C4-2B (cell line): Measurements from ENCODE around the gene AHNAK.

ENCODE experiments used
- CTCF ChIP-seq: fragments of 450-650 bp; conservative IDR thresholded peaks from 2 replicates; pipeline ENCODE4 v1.5.1; 2017; ENCODE audit warnings: mild to moderate bottlenecking
- ZFX ChIP-seq: fragments of 450-650 bp; IDR thresholded peaks from 2 replicates; pipeline ENCODE4 v1.6.1; 2017

- TF ChIP-seq CTCF = no peak
- TF ChIP-seq ZFX = no peak
Observed at GRCh38 chr11:62513626-62514025, 33.0 kb downstream of the AHNAK start.
